IMR-90 (cell line): ENCODE results near the gene STK31. TPM values are rescaled to one million over a fixed set of nuclear protein-coding genes. Genes with fewer than 3 reads are reported as not detected.

Experiments used
- ATAC-seq: fragments of 200-7000 bp; cut with Tn5 transposase; 2 replicates; pipeline ENCODE4 v1.9.1; 2020; ENCODE audit warnings: low read depth, mild to moderate bottlenecking, moderate library complexity
- BruUV-seq: library from RNA; stranded (reverse); fragments of 400-500 nt; replicated peaks from 2 replicates; lab custom pipeline; 2021; lab: Mats Ljungman, UMichigan
- CTCF ChIA-PET: fragments of 300-600 bp; formaldehyde crosslinking; extraction: SDS; loops from one replicate; lab custom pipeline; 2021; ENCODE audit warnings: antibody characterized with exemption; lab: Yijun Ruan, JAX
- POLR2A ChIA-PET: fragments of 300-600 bp; sonication (Branson Sonifier 250); formaldehyde crosslinking; loops from one replicate; lab custom pipeline; 2022; ENCODE audit warnings: antibody characterized with exemption; ENCODE audit not compliant: unreplicated experiment; lab: Charles Lee
- DNase-seq: peaks from one replicate; pipeline ENCODE4 v3.0.0; 2013
- H2AFZ ChIP-seq: replicated peaks from 2 replicates; pipeline ENCODE3; 2013; ENCODE audit warnings: low read length, mild to moderate bottlenecking; ENCODE audit not compliant: poor library complexity
- H2AK5ac ChIP-seq: 2 replicates; pipeline ENCODE4 v1.6.1; 2013; ENCODE audit warnings: low read depth, low read length, inconsistent platforms
- H2AK9ac ChIP-seq: replicated peaks from 2 replicates; pipeline ENCODE3; 2013; ENCODE audit warnings: mild to moderate bottlenecking, low read depth, low read length, moderate library complexity; ENCODE audit not compliant: poor library complexity
- H2BK120ac ChIP-seq: 2 replicates; pipeline ENCODE4 v1.6.1; 2013; ENCODE audit warnings: low read depth, low read length, inconsistent platforms
- H2BK15ac ChIP-seq: 3 replicates; pipeline ENCODE4 v1.6.1; 2013; ENCODE audit warnings: low read depth, low read length, inconsistent platforms
- H2BK20ac ChIP-seq: 2 replicates; pipeline ENCODE4 v1.6.1; 2013; ENCODE audit warnings: low read depth, mild to moderate bottlenecking, inconsistent platforms, low read length, moderate library complexity
- H2BK5ac ChIP-seq: 2 replicates; pipeline ENCODE4 v1.6.1; 2013; ENCODE audit warnings: mild to moderate bottlenecking, low read depth, low read length, inconsistent platforms; ENCODE audit not compliant: poor library complexity, severe bottlenecking
- H3K14ac ChIP-seq: replicated peaks from 2 replicates; pipeline ENCODE4 v1.6.1; 2013; ENCODE audit warnings: low read depth, low read length, inconsistent platforms
- H3K18ac ChIP-seq: 2 replicates; pipeline ENCODE4 v1.6.1; 2013; ENCODE audit warnings: low read depth, low read length, control low read depth
- H3K23ac ChIP-seq: 2 replicates; pipeline ENCODE4 v1.6.1; 2013; ENCODE audit warnings: low read depth, low read length, inconsistent platforms
- H3K27ac ChIP-seq: 2 replicates; pipeline ENCODE4 v1.5.1; 2013; ENCODE audit warnings: mild to moderate bottlenecking, control low read depth, low read length; ENCODE audit not compliant: insufficient read depth
- H3K27me3 ChIP-seq: 2 replicates; pipeline ENCODE4 v1.6.1; 2013; ENCODE audit warnings: low read length; ENCODE audit not compliant: control insufficient read depth, insufficient read depth
- H3K36me3 ChIP-seq: 2 replicates; pipeline ENCODE4 v1.6.1; 2013; ENCODE audit warnings: low read length, mixed read lengths; ENCODE audit not compliant: control insufficient read depth, insufficient read depth
- H3K4ac ChIP-seq: 2 replicates; pipeline ENCODE4 v1.6.1; 2013; ENCODE audit warnings: low read depth, low read length, inconsistent platforms
- H3K4me1 ChIP-seq: 2 replicates; pipeline ENCODE4 v1.6.1; 2013; ENCODE audit warnings: low read length, mixed read lengths; ENCODE audit not compliant: control insufficient read depth, insufficient read depth
- H3K4me2 ChIP-seq: 2 replicates; pipeline ENCODE4 v1.6.1; 2013; ENCODE audit warnings: low read depth, mild to moderate bottlenecking, control low read depth, low read length, moderate library complexity
- H3K4me3 ChIP-seq: 2 replicates; pipeline ENCODE4 v1.5.1; 2013; ENCODE audit warnings: low read depth, mild to moderate bottlenecking, control low read depth, low read length, moderate library complexity; ENCODE audit not compliant: insufficient read depth
- H3K56ac ChIP-seq: 2 replicates; pipeline ENCODE4 v1.6.1; 2013; ENCODE audit warnings: low read length, inconsistent platforms; ENCODE audit not compliant: insufficient read depth; ENCODE audit errors: extremely low read depth
- H3K79me1 ChIP-seq, 2 experiments: 2 replicates each; pipeline ENCODE4 v1.6.1; 2013; ENCODE audit warnings: low read length in 2 of 2, inconsistent platforms in 1 of 2, low read depth in 1 of 2
- H3K9ac ChIP-seq: 2 replicates; pipeline ENCODE4 v1.6.1; 2013; ENCODE audit warnings: low read depth, low read length, control low read depth
- H3K9me1 ChIP-seq: 2 replicates; pipeline ENCODE4 v1.6.1; 2013; ENCODE audit warnings: low read length, inconsistent platforms; ENCODE audit not compliant: insufficient read depth
- H3K9me3 ChIP-seq: 2 replicates; pipeline ENCODE4 v1.6.1; 2013; ENCODE audit warnings: low read length; ENCODE audit not compliant: control insufficient read depth, insufficient read depth
- H4K20me1 ChIP-seq: 2 replicates; pipeline ENCODE4 v1.6.1; 2013; ENCODE audit warnings: low read length, inconsistent platforms; ENCODE audit not compliant: insufficient read depth
- H4K5ac ChIP-seq: 2 replicates; pipeline ENCODE4 v1.6.1; 2013; ENCODE audit warnings: mild to moderate bottlenecking, low read depth, low read length, control low read depth
- H4K8ac ChIP-seq, 2 experiments: 2 replicates each; pipeline ENCODE4 v1.6.1; 2013; ENCODE audit warnings: low read depth in 2 of 2, low read length in 2 of 2, control low read depth in 1 of 2, inconsistent platforms in 1 of 2
- H4K91ac ChIP-seq: 2 replicates; pipeline ENCODE4 v1.6.1; 2013; ENCODE audit warnings: low read depth, low read length, inconsistent platforms; ENCODE audit not compliant: insufficient read depth
- BHLHE40 ChIP-seq: fragments of 150-350 bp; IDR thresholded peaks from 2 replicates; pipeline ENCODE4 v1.6.1; 2016; ENCODE audit warnings: mild to moderate bottlenecking, low read depth, low read length
- CEBPB ChIP-seq: IDR thresholded peaks from 2 replicates; pipeline ENCODE4 v1.6.1; 2012; ENCODE audit warnings: low read depth, low read length, improper control_type of control experiment
- CHD1 ChIP-seq: IDR thresholded peaks from 2 replicates; pipeline ENCODE4 v1.6.1; 2012; ENCODE audit warnings: low read depth, low read length, improper control_type of control experiment
- MAFK ChIP-seq: IDR thresholded peaks from 2 replicates; pipeline ENCODE4 v1.6.1; 2012; ENCODE audit warnings: low read depth, low read length, improper control_type of control experiment
- MAZ ChIP-seq: IDR thresholded peaks from 2 replicates; pipeline ENCODE4 v1.6.1; 2012; ENCODE audit warnings: low read depth, mild to moderate bottlenecking, low read length, improper control_type of control experiment, moderate library complexity, borderline replicate concordance
- MXI1 ChIP-seq: IDR thresholded peaks from 2 replicates; pipeline ENCODE4 v1.6.1; 2012; ENCODE audit warnings: low read depth, mild to moderate bottlenecking, low read length, moderate library complexity, borderline replicate concordance
- NFE2L2 ChIP-seq: fragments of 150-350 bp; IDR thresholded peaks from 2 replicates; pipeline ENCODE4 v1.6.1; 2016; ENCODE audit warnings: low read depth, mild to moderate bottlenecking, low read length
- POLR2A ChIP-seq: IDR thresholded peaks from 2 replicates; pipeline ENCODE4 v1.6.1; 2012; ENCODE audit warnings: mild to moderate bottlenecking, low read depth, low read length
- RAD21 ChIP-seq: IDR thresholded peaks from 2 replicates; pipeline ENCODE4 v1.6.1; 2012; ENCODE audit warnings: low read length, improper control_type of control experiment
- RCOR1 ChIP-seq: IDR thresholded peaks from 2 replicates; pipeline ENCODE4 v1.6.1; 2012; ENCODE audit warnings: mild to moderate bottlenecking, low read length, improper control_type of control experiment; ENCODE audit not compliant: insufficient replicate concordance
- RFX5 ChIP-seq: IDR thresholded peaks from 2 replicates; pipeline ENCODE4 v1.8.0; 2012; ENCODE audit warnings: low read depth, mild to moderate bottlenecking, low read length, moderate library complexity
- SMC3 ChIP-seq: fragments of 150-350 bp; IDR thresholded peaks from 2 replicates; pipeline ENCODE4 v1.6.1; 2016; ENCODE audit warnings: low read depth, mild to moderate bottlenecking, antibody characterized with exemption, low read length, moderate library complexity
- WGBS, 2 experiments: methylation state at CpG; one replicate each; pipeline versions ENCODE4 v1.1.5 to v1.1.7; 2013; ENCODE audit warnings: missing lambda C conversion rate in 2 of 2; ENCODE audit not compliant: insufficient read length in 1 of 2; ENCODE audit errors: extremely low coverage in 2 of 2; 5-methylcytosine and 5-hydroxymethylcytosine counted together
- dilution Hi-C: fragments of 300-500 bp; cut with HindIII; formaldehyde crosslinking; loops from one replicate; pipeline ENCODE4 v1.14.3; 2018; ENCODE audit warnings: low sequenced_read_pairs; ENCODE audit not compliant: unreplicated experiment
- in situ Hi-C: fragments of 300-500 bp; cut with MboI; formaldehyde crosslinking; loops from 3 replicates; pipeline ENCODE4 v1.14.3; 2019; ENCODE audit warnings: low sequenced_read_pairs, inconsistent platforms, mixed read lengths
- intact Hi-C: fragments of 100-400 bp; cut with micrococcal nuclease; formaldehyde crosslinking; loops from 2 replicates; pipeline ENCODE4 v1.10.0; 2022
- polyA plus RNA-seq, 3 experiments: library from polyadenylated mRNA; depleted of rRNA; stranded (reverse); fragments of >200 nt; gene quantifications; 2 replicates each; pipeline ENCODE4 v1.2.3, GENCODE V29; 2012; ENCODE audit warnings: low replicate concordance in 1 of 3
- total RNA-seq: library from RNA; depleted of rRNA; stranded (reverse); fragments of >200 nt; gene quantifications from 2 replicates; pipeline ENCODE4 v1.2.3, GENCODE V29; 2012
- TF ChIP-seq, protein P1 (sequence below): fragments of 150-350 bp; IDR thresholded peaks from 2 replicates; pipeline ENCODE4 v1.6.1; 2017; ENCODE audit warnings: mild to moderate bottlenecking, antibody characterized with exemption, low read length, low read depth
- TF ChIP-seq, protein P2 (sequence below): fragments of 150-350 bp; IDR thresholded peaks from 2 replicates; pipeline ENCODE4 v1.6.1; 2016; ENCODE audit warnings: low read depth, mild to moderate bottlenecking, low read length, moderate library complexity, borderline replicate concordance
- TF ChIP-seq, protein P3 (sequence below): conservative IDR thresholded peaks from 2 replicates; pipeline ENCODE4 v1.5.1; 2012; ENCODE audit warnings: mild to moderate bottlenecking, low read depth, low read length, improper control_type of control experiment

The STK31 gene
- total and polyA plus RNA-seq, 2 of the 4 experiments (the other 2 are of a cell fraction), result not detected

DNA sequence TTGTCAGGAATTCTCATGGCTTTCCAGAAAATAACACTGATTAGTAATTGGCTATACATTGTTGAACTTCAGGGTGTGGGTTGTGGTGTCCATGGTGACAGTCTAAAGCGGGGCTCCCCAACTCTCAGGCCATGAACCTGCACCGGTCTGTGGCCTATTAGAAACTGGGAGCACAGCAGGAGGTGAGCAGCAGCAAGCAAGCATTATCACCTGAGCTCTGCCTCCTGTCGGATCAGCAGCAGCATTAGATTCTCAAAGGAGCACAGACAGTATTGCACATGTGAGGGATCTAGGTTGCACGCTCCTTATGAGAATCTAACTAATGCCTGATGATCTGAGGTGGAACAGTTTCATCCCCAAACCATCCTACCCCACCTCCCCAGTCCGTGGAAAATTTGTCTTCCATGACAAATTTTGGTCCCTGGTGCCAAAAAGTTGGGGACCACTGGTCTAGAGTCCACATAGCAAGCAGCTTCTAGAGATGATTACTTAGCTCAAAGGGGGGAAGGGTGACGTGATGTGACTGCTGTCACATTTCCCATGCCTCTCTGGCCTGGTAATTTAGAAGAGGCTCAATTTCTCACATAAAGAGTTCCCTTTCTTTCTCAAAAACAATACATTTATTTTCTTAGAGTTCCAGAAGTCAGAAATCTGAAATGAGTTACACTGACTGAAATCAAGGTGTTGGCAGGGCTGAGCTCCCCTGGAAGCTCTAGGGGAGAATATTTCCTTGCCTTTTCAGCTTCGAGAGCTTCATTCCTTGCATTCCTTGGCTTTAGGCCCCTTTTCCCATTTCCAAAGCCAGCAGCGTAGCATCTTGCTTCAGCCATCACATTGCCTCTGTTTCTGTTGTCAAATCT, 47.7 kb upstream of the STK31 start:
- H3K23ac ChIP-seq, result no peak overlapping the region
- peaks cover 1% of the 10 kb centered on the region; the same call in 1 of the 2 replicates for H3K4me1 ChIP-seq
- in situ Hi-C loops, result no loop called here
- H3K9ac ChIP-seq, result no peak overlapping the region
- H3K4me2 ChIP-seq, result no peak overlapping the region
- H3K14ac ChIP-seq, result no peak overlapping the region
- intact Hi-C loops, result no loop called here
- no peaks in the 10 kb centered on the region for H4K20me1 ChIP-seq
- H2BK20ac ChIP-seq, result no peak overlapping the region
- H3K4me3 ChIP-seq, result no peak overlapping the region
- DNase-seq (peak; percentile 13), ATAC-seq (peak; percentile 57)
- POLR2A ChIA-PET, result interaction anchor here (0.6 kb wide), 1 partner anchor 750 kb away, joined by 3 read pairs; no protein-coding TSS in a partner anchor
- no peak overlapping the region for H2BK5ac ChIP-seq
- H3K4ac ChIP-seq, result no peak overlapping the region
- H2BK15ac ChIP-seq, result no peak overlapping the region
- no peak overlapping the region for H3K56ac ChIP-seq
- no peak overlapping the region for H4K5ac ChIP-seq
- no TSS peak for BruUV-seq
- no peak overlapping the region for H2AFZ ChIP-seq
- no peak overlapping the region for H3K18ac ChIP-seq
- H2AK5ac ChIP-seq, result no peak overlapping the region
- dilution Hi-C loops, result no loop called here
- H2BK120ac ChIP-seq, result no peak overlapping the region
- H3K27me3 ChIP-seq, result no peaks in the 10 kb centered on the region
- H3K9me3 ChIP-seq, result peaks cover 2% of the 10 kb centered on the region; the same call in 1 of the 2 replicates
- H3K27ac ChIP-seq, result no peak overlapping the region
- no peaks in the 10 kb centered on the region for H3K9me1 ChIP-seq
- H2AK9ac ChIP-seq, result no peak overlapping the region
- no peak overlapping the region for H4K91ac ChIP-seq
- H3K79me1 ChIP-seq, result no peaks in the 10 kb centered on the region
- H3K36me3 ChIP-seq, result no peaks in the 10 kb centered on the region
- WGBS, 2 experiments, result no CpG with 5 or more reads among the region's 8 CpGs
- H4K8ac ChIP-seq, result no peak overlapping the region
- CTCF ChIA-PET, result no interaction called here
- TF ChIP-seq NFE2L2, result no peak
- TF ChIP-seq, protein P1, sequence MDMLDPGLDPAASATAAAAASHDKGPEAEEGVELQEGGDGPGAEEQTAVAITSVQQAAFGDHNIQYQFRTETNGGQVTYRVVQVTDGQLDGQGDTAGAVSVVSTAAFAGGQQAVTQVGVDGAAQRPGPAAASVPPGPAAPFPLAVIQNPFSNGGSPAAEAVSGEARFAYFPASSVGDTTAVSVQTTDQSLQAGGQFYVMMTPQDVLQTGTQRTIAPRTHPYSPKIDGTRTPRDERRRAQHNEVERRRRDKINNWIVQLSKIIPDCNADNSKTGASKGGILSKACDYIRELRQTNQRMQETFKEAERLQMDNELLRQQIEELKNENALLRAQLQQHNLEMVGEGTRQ, result no peak
- TF ChIP-seq RCOR1, result no peak
- TF ChIP-seq, protein P2, sequence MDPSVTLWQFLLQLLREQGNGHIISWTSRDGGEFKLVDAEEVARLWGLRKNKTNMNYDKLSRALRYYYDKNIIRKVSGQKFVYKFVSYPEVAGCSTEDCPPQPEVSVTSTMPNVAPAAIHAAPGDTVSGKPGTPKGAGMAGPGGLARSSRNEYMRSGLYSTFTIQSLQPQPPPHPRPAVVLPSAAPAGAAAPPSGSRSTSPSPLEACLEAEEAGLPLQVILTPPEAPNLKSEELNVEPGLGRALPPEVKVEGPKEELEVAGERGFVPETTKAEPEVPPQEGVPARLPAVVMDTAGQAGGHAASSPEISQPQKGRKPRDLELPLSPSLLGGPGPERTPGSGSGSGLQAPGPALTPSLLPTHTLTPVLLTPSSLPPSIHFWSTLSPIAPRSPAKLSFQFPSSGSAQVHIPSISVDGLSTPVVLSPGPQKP, result no peak
- no peak for TF ChIP-seq MXI1
- TF ChIP-seq POLR2A, result no peak
- TF ChIP-seq RFX5, result no peak
- no peak for TF ChIP-seq MAFK
- no peak for TF ChIP-seq BHLHE40
- TF ChIP-seq SMC3, result no peak
- no peak for TF ChIP-seq MAZ
- no peak for TF ChIP-seq CEBPB
- TF ChIP-seq, protein P3, sequence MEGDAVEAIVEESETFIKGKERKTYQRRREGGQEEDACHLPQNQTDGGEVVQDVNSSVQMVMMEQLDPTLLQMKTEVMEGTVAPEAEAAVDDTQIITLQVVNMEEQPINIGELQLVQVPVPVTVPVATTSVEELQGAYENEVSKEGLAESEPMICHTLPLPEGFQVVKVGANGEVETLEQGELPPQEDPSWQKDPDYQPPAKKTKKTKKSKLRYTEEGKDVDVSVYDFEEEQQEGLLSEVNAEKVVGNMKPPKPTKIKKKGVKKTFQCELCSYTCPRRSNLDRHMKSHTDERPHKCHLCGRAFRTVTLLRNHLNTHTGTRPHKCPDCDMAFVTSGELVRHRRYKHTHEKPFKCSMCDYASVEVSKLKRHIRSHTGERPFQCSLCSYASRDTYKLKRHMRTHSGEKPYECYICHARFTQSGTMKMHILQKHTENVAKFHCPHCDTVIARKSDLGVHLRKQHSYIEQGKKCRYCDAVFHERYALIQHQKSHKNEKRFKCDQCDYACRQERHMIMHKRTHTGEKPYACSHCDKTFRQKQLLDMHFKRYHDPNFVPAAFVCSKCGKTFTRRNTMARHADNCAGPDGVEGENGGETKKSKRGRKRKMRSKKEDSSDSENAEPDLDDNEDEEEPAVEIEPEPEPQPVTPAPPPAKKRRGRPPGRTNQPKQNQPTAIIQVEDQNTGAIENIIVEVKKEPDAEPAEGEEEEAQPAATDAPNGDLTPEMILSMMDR, result no peak
- TF ChIP-seq CHD1, result no peak
- no peak for TF ChIP-seq RAD21
